ENCODE measurements around the gene CDKN1A. TPM values are rescaled to one million over a fixed set of nuclear protein-coding genes. Genes with fewer than 3 reads are reported as not detected.
A peak's percentile ranks its signal among the peaks of the same experiment; 100 is the strongest.

Gene CDKN1A
- total and polyA plus RNA-seq, 9 of the 15 experiments (the other 6 are each of a cell fraction or from before 2014, with no cell fraction given), result 0.25 to 8.1 (median 5.1) TPM

- ChIA-PET POLR2A (interaction anchor here (1.0 kb wide), 1 partner anchor 14 kb away, joined by 3 read pairs; no protein-coding TSS in a partner anchor), CTCF (ENCODE audit: low intra/inter-chr PET ratio) (interaction anchor here (0.7 kb wide), 1 partner anchor 498 kb away, joined by 3 read pairs; no protein-coding TSS in a partner anchor)
- Histone ChIP-seq H2AFZ (ENCODE audit: low read depth, low read length) (no peak overlapping the region), H3K9ac (ENCODE audit: insufficient read depth in 1 of 2, low read depth in 2 of 2, low read length in 2 of 2) (no peak overlapping the region), H3K27ac (ENCODE audit: extremely low read depth, low read depth, low read length) (no peak overlapping the region), H3K79me2 (ENCODE audit: control insufficient read depth, insufficient read depth, low read length) (no peaks in the 10 kb centered on the region), H3K4me1 (replicated peaks in 1 of 2; ENCODE audit: control insufficient read depth in 2 of 2, insufficient read depth in 2 of 2, low read length in 2 of 2) (peaks cover 7 to 13% of the 10 kb centered on the region in 2 experiments; a peak in 4 of 5 replicates), H3K9me1 (ENCODE audit: control insufficient read depth, insufficient read depth, low read length) (no peaks in the 10 kb centered on the region), H4K20me1 (replicated peaks; ENCODE audit: control insufficient read depth, insufficient read depth, low read length) (no peaks in the 10 kb centered on the region), H3K36me3 (ENCODE audit: control insufficient read depth, insufficient read depth, low read length) (no peaks in the 10 kb centered on the region), H3K27me3 (ENCODE audit: control insufficient read depth in 2 of 2, insufficient read depth in 2 of 2, low read length in 2 of 2) (peaks cover 43 to 55% of the 10 kb centered on the region in 2 experiments), H3K9me3 (replicated peaks; ENCODE audit: control insufficient read depth, insufficient read depth, low read depth, low read length) (no peaks in the 10 kb centered on the region), H3K4me2 (ENCODE audit: insufficient read depth, low read length) (no peak overlapping the region), H3K4me3 (no peak overlapping the region)
- 2% methylated on average over 5 of the region's 5 CpGs for WGBS (ENCODE audit: insufficient coverage, low coverage, missing lambda C conversion rate)
- in situ Hi-C loops (cut with MboI) (no loop called here), intact Hi-C loops (cut with micrococcal nuclease) (no loop called here)
- DNase-seq (ENCODE audit: extremely low read depth in 1 of 4, low spot score in 3 of 4) (no peak), ATAC-seq (no peak), FAIRE-seq (no peak)
- BruUV-seq (replicated peaks), result no TSS peak
- TF ChIP-seq, protein P1, sequence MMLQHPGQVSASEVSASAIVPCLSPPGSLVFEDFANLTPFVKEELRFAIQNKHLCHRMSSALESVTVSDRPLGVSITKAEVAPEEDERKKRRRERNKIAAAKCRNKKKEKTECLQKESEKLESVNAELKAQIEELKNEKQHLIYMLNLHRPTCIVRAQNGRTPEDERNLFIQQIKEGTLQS (IDR thresholded peaks at IDR 0.05), result peak; percentile 78
- TF ChIP-seq, protein P1 (CRISPR knock-in tag; conservative IDR thresholded peaks at IDR 0.05), result no peak
- TF ChIP-seq RBM39 (optimal IDR thresholded peaks at IDR 0.05; ENCODE audit: low read depth, low read length) (no peak), SAFB2 (IDR thresholded peaks at IDR 0.05; ENCODE audit: borderline replicate concordance, low read depth, low read length, severe bottlenecking) (no peak), JUN (IDR thresholded peaks at IDR 0.05; ENCODE audit: borderline replicate concordance, low read depth, low read length) (peak; percentile 79), JUN (CRISPR knock-in tag; IDR thresholded peaks at IDR 0.05; ENCODE audit: borderline replicate concordance) (no peak), MXD1 (CRISPR knock-in tag; IDR thresholded peaks at IDR 0.05; ENCODE audit: borderline replicate concordance, poor library complexity, severe bottlenecking) (no peak), HOMEZ (CRISPR knock-in tag; IDR thresholded peaks at IDR 0.05) (no peak), XRCC5 (IDR thresholded peaks at IDR 0.05; ENCODE audit: low read depth, low read length) (no peak), FOSL1 (tag; conservative IDR thresholded peaks at IDR 0.05) (peak; percentile 92), HSF4 (CRISPR knock-in tag; IDR thresholded peaks at IDR 0.05; ENCODE audit: borderline replicate concordance) (no peak), ASH1L (IDR thresholded peaks at IDR 0.05; ENCODE audit: borderline replicate concordance, low read depth, partially characterized antibody) (no peak), DIDO1 (tag; IDR thresholded peaks at IDR 0.05; ENCODE audit: low read depth) (no peak), TRIM28 (IDR thresholded peaks at IDR 0.05) (no peak), NONO (IDR thresholded peaks at IDR 0.05; ENCODE audit: low read depth in 2 of 2, low read length in 1 of 2) (no peak), RAD51 (IDR thresholded peaks at IDR 0.05; ENCODE audit: borderline replicate concordance, low read depth) (peak; percentile 55), CCAR2 (IDR thresholded peaks at IDR 0.05; ENCODE audit: low read depth, low read length) (no peak), THAP7 (CRISPR knock-in tag; IDR thresholded peaks at IDR 0.05) (no peak)
- TF ChIP-seq, protein P2, sequence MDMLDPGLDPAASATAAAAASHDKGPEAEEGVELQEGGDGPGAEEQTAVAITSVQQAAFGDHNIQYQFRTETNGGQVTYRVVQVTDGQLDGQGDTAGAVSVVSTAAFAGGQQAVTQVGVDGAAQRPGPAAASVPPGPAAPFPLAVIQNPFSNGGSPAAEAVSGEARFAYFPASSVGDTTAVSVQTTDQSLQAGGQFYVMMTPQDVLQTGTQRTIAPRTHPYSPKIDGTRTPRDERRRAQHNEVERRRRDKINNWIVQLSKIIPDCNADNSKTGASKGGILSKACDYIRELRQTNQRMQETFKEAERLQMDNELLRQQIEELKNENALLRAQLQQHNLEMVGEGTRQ (CRISPR knock-in tag; IDR thresholded peaks at IDR 0.05), result peak; percentile 62
Observed at GRCh38 chr6:36656441-36656840, 22.1 kb upstream of the CDKN1A start.

Data from K562 (cell line).